GM21447 (cell line): Measurements from ENCODE around the gene SEC22B.
"Not testable (repeated sequence)": the region's sequence is repeated elsewhere in the genome, so short reads cannot be mapped to it uniquely, and the experiment has no call there.

Experiments used
- ATAC-seq: cut with Tn5 transposase; IDR thresholded peaks from one replicate; pipeline ENCODE4 v1.9.1; 2021; ENCODE audit not compliant: unreplicated experiment

The SEC22B gene

GRCh38 chr1:120145806-120146205, 30.5 kb downstream of the SEC22B start:
- not testable (repeated sequence) for ATAC-seq

- not testable (repeated sequence) for ATAC-seq
Measured at GRCh38 chr1:120144626-120145025, 31.7 kb downstream of the SEC22B start.

- not testable (repeated sequence) for ATAC-seq
Measured at GRCh38 chr1:120144169-120144568, 32.2 kb downstream of the SEC22B start.

GRCh38 chr1:120143334-120143733, 33.0 kb downstream of the SEC22B start:
- ATAC-seq = not testable (repeated sequence)

- peak; percentile 99 for ATAC-seq
Measured at GRCh38 chr1:120142512-120143263, 33.6 kb downstream of the SEC22B start.

GRCh38 chr1:120141865-120142264, 34.5 kb downstream of the SEC22B start:
- not testable (repeated sequence) for ATAC-seq

GRCh38 chr1:120140656-120141265, 35.6 kb downstream of the SEC22B start:
- not testable (repeated sequence) for ATAC-seq

- not testable (repeated sequence) for ATAC-seq
Measured at GRCh38 chr1:120136086-120136485, 40.2 kb downstream of the SEC22B start.

- not testable (repeated sequence) for ATAC-seq
Measured at GRCh38 chr1:120133928-120134325, 42.4 kb downstream of the SEC22B start.

GRCh38 chr1:120133228-120133927, 42.9 kb downstream of the SEC22B start:
- no peak for ATAC-seq

- ATAC-seq = not testable (repeated sequence)
Measured at GRCh38 chr1:120132406-120132763, 43.9 kb downstream of the SEC22B start.

GRCh38 chr1:120131611-120132405, 44.5 kb downstream of the SEC22B start:
- peak; percentile 89 for ATAC-seq

- not testable (repeated sequence) for ATAC-seq
Measured at GRCh38 chr1:120127921-120128320, 48.4 kb downstream of the SEC22B start.

GRCh38 chr1:120126216-120126615, 50.1 kb downstream of the SEC22B start:
- ATAC-seq = not testable (repeated sequence)

GRCh38 chr1:120124628-120125027, 51.7 kb downstream of the SEC22B start:
- ATAC-seq = not testable (repeated sequence)

- ATAC-seq = peak; percentile 53
Measured at GRCh38 chr1:120123813-120124510, 52.4 kb downstream of the SEC22B start.

GRCh38 chr1:120122262-120122893, 53.9 kb downstream of the SEC22B start:
- peak; percentile 75 for ATAC-seq

GRCh38 chr1:120121830-120122229, 54.5 kb downstream of the SEC22B start:
- ATAC-seq = not testable (repeated sequence)

- ATAC-seq = not testable (repeated sequence)
Measured at GRCh38 chr1:120120525-120120924, 55.8 kb downstream of the SEC22B start.
